CD8-positive, alpha-beta memory T cell (primary cell): ENCODE data around the gene IL6ST. TPM values are rescaled to one million over a fixed set of nuclear protein-coding genes. Genes with fewer than 3 reads are reported as not detected.
"Not testable (repeated sequence)": the region's sequence is repeated elsewhere in the genome, so short reads cannot be mapped to it uniquely, and the experiment has no call there.

Experiments
- CTCF ChIA-PET: fragments of 350-600 bp; sonication (Branson Sonifier 250); formaldehyde crosslinking; loops from one replicate; lab custom pipeline; 2021; ENCODE audit warnings: antibody characterized with exemption; lab: Charles Lee
- POLR2A ChIA-PET: fragments of 350-600 bp; sonication (Branson Sonifier 250); formaldehyde crosslinking; loops from one replicate; lab custom pipeline; 2021; ENCODE audit warnings: antibody characterized with exemption; lab: Charles Lee
- DNase-seq, 5 donors: peaks; one replicate each; pipeline versions ENCODE4 v3.0.0 to v3.0.0-alpha.2; 2020 to 2022; ENCODE audit warnings: mixed read lengths in 1 of 5
- H3K27ac ChIP-seq: one replicate; pipeline ENCODE4 v1.7.0; 2013; ENCODE audit warnings: low read depth, mild to moderate bottlenecking, low read length, moderate library complexity
- H3K27me3 ChIP-seq: 2 replicates; pipeline ENCODE4 v1.7.0; 2013; ENCODE audit warnings: low read length, mild to moderate bottlenecking; ENCODE audit not compliant: insufficient read depth, poor library complexity, severe bottlenecking
- H3K36me3 ChIP-seq: 2 replicates; pipeline ENCODE4 v1.7.0; 2013; ENCODE audit warnings: mild to moderate bottlenecking, low read length, moderate library complexity; ENCODE audit not compliant: insufficient read depth
- H3K4me1 ChIP-seq: 2 replicates; pipeline ENCODE4 v1.7.0; 2013; ENCODE audit warnings: mild to moderate bottlenecking, low read length, moderate library complexity; ENCODE audit not compliant: insufficient read depth
- H3K4me3 ChIP-seq: 2 replicates; pipeline ENCODE4 v1.7.0; 2013; ENCODE audit warnings: mild to moderate bottlenecking, low read length
- H3K9me3 ChIP-seq: 2 replicates; pipeline ENCODE4 v1.7.0; 2013; ENCODE audit warnings: mild to moderate bottlenecking, low read length
- H3K27ac Mint-ChIP-seq, 8 donors: one replicate each; pipeline ENCODE4 v1.8.0; 2020 to 2021; ENCODE audit warnings: mixed read lengths in 8 of 8, mild to moderate bottlenecking in 6 of 8, inconsistent platforms in 3 of 8, moderate library complexity in 3 of 8
- H3K27me3 Mint-ChIP-seq, 2 donors: one replicate each; pipeline ENCODE4 v1.8.0; 2020 to 2021; ENCODE audit warnings: mixed read lengths in 2 of 2, mild to moderate bottlenecking in 1 of 2, moderate library complexity in 1 of 2
- H3K36me3 Mint-ChIP-seq, 3 donors: one replicate each; pipeline ENCODE4 v1.8.0; 2020 to 2021; ENCODE audit warnings: mixed read lengths in 3 of 3, inconsistent platforms in 1 of 3, mild to moderate bottlenecking in 1 of 3
- H3K4me1 Mint-ChIP-seq, 3 donors: one replicate each; pipeline ENCODE4 v1.8.0; 2020 to 2021; ENCODE audit warnings: mixed read lengths in 3 of 3, inconsistent platforms in 1 of 3, mild to moderate bottlenecking in 1 of 3
- H3K4me3 Mint-ChIP-seq, 7 donors: one replicate each; pipeline ENCODE4 v1.8.0; 2020 to 2021; ENCODE audit warnings: mixed read lengths in 7 of 7, mild to moderate bottlenecking in 6 of 7, moderate library complexity in 4 of 7, inconsistent platforms in 2 of 7
- H3K9me3 Mint-ChIP-seq, 5 donors: one replicate each; pipeline ENCODE4 v1.8.0; 2020 to 2022; ENCODE audit warnings: mixed read lengths in 5 of 5, mild to moderate bottlenecking in 3 of 5, moderate library complexity in 2 of 5, inconsistent platforms in 1 of 5
- polyA plus RNA-seq: library from polyadenylated mRNA; unstranded; fragments of 300-500 nt; fragmentation: Illumina TruSeq; gene quantifications from one replicate; pipeline ENCODE4 v1.2.3, GENCODE V29; 2021
- total RNA-seq, 2 experiments: library from RNA; stranded (reverse); gene quantifications; one replicate each; pipeline ENCODE4 v1.2.3, GENCODE V29; 2021

Gene IL6ST
- total and polyA plus RNA-seq, 3 experiments from 2014 or later: 18.1 to 60.0 (median 52.2) TPM

- Histone ChIP-seq H3K9me3 (no peaks in the 10 kb centered on the region), H3K4me3 (no peak overlapping the region), H3K27me3 (no peaks in the 10 kb centered on the region), H3K27ac (no peak overlapping the region), H3K4me1 (peaks cover 4% of the 10 kb centered on the region), H3K36me3 (peaks cover 42% of the 10 kb centered on the region)
- no peak overlapping the region for H3K4me3 Mint-ChIP-seq
- no peaks in the 10 kb centered on the region for H3K4me1 Mint-ChIP-seq
- H3K27me3 Mint-ChIP-seq: no peaks in the 10 kb centered on the region
- CTCF ChIA-PET: no interaction called here
- no peak overlapping the region for H3K27ac Mint-ChIP-seq
- peaks cover 0 to 74% (median 21%) of the 10 kb centered on the region in 3 donors for H3K36me3 Mint-ChIP-seq
- DNase-seq: no peak
- POLR2A ChIA-PET: no interaction called here
- no peaks in the 10 kb centered on the region for H3K9me3 Mint-ChIP-seq
These were observed 35.6 kb downstream of the IL6ST start for GRCh38 chr5:55959208-55959607.

- POLR2A ChIA-PET, H3K4me1 ChIP-seq, H3K4me3 ChIP-seq, H3K9me3 Mint-ChIP-seq, H3K4me3 Mint-ChIP-seq, H3K27me3 ChIP-seq, H3K4me1 Mint-ChIP-seq, H3K9me3 ChIP-seq, H3K27me3 Mint-ChIP-seq, DNase-seq, H3K27ac ChIP-seq, CTCF ChIA-PET: not testable (repeated sequence)
- peaks cover 6 to 61% (median 14%) of the 10 kb centered on the region in 3 donors for H3K36me3 Mint-ChIP-seq
- H3K27ac Mint-ChIP-seq: peak overlapping the region in 2 of 8 donors; percentile 10 to 70
- peaks cover 28% of the 10 kb centered on the region for H3K36me3 ChIP-seq
These were observed 53.6 kb downstream of the IL6ST start for GRCh38 chr5:55941154-55941553.

- peaks cover 22% of the 10 kb centered on the region for H3K36me3 ChIP-seq
- H3K27me3 ChIP-seq, H3K4me1 ChIP-seq, DNase-seq, H3K9me3 ChIP-seq, H3K27me3 Mint-ChIP-seq, H3K27ac ChIP-seq, H3K4me3 ChIP-seq, H3K4me3 Mint-ChIP-seq, H3K4me1 Mint-ChIP-seq, POLR2A ChIA-PET, H3K9me3 Mint-ChIP-seq: not testable (repeated sequence)
- H3K36me3 Mint-ChIP-seq: peaks cover 0 to 39% (median 3%) of the 10 kb centered on the region in 3 donors
- CTCF ChIA-PET: interaction anchor here (1.5 to 4.0 kb wide), 4 partner anchors 17 to 900 kb away, joined by 4 to 29 read pairs (median 15); no protein-coding TSS in a partner anchor
- H3K27ac Mint-ChIP-seq: peak overlapping the region in 1 of 8 donors; percentile 22
These were observed 57.2 kb downstream of the IL6ST start for GRCh38 chr5:55937598-55937997.

- peaks cover 9% of the 10 kb centered on the region for H3K36me3 ChIP-seq
- H3K9me3 ChIP-seq: no peaks in the 10 kb centered on the region
- POLR2A ChIA-PET: interaction anchor here (0.6 kb wide), 1 partner anchor 65 kb away, joined by 3 read pairs; no protein-coding TSS in a partner anchor
- Mint-ChIP-seq H3K27ac (peak overlapping the region in 1 of 8 donors; percentile 27), H3K4me1 (no peaks in the 10 kb centered on the region), H3K9me3 (no peaks in the 10 kb centered on the region), H3K36me3 (peaks cover 0 to 26% (median under 1%) of the 10 kb centered on the region in 3 donors), H3K27me3 (peaks cover 0 to 2% of the 10 kb centered on the region in 2 donors), H3K4me3 (no peak overlapping the region)
- no peaks in the 10 kb centered on the region for H3K4me1 ChIP-seq
- CTCF ChIA-PET: interaction anchor here (0.6 to 4.0 kb wide), 18 partner anchors 9 to 1323 kb away, joined by 3 to 29 read pairs (median 4); no protein-coding TSS in a partner anchor
- H3K27ac ChIP-seq: no peak overlapping the region
- no peak overlapping the region for H3K4me3 ChIP-seq
- DNase-seq: peak; percentile 59 to 82 (median 64)
- H3K27me3 ChIP-seq: no peaks in the 10 kb centered on the region
These were observed 58.6 kb downstream of the IL6ST start for GRCh38 chr5:55936100-55936693.

GRCh38 chr5:55935371-55935770 lies 59.4 kb downstream of the IL6ST start:
- Histone ChIP-seq H3K9me3 (no peaks in the 10 kb centered on the region), H3K4me3 (no peak overlapping the region), H3K27ac (no peak overlapping the region), H3K4me1 (no peaks in the 10 kb centered on the region), H3K27me3 (no peaks in the 10 kb centered on the region), H3K36me3 (peaks cover 7% of the 10 kb centered on the region)
- Mint-ChIP-seq H3K27ac (no peak overlapping the region), H3K9me3 (no peaks in the 10 kb centered on the region), H3K4me1 (no peaks in the 10 kb centered on the region), H3K36me3 (peaks cover 0 to 19% (median 0%) of the 10 kb centered on the region in 3 donors), H3K4me3 (no peak overlapping the region), H3K27me3 (peaks cover 0 to 2% of the 10 kb centered on the region in 2 donors)
- ChIA-PET CTCF (interaction anchor here (1.0 to 4.0 kb wide), 8 partner anchors 10 to 903 kb away, joined by 3 to 29 read pairs (median 4); no protein-coding TSS in a partner anchor), POLR2A (no interaction called here)
- no peak for DNase-seq

- H3K36me3 Mint-ChIP-seq: peaks cover 0 to 15% (median 0%) of the 10 kb centered on the region in 3 donors
- Histone ChIP-seq H3K9me3 (no peaks in the 10 kb centered on the region), H3K36me3 (peaks cover 3% of the 10 kb centered on the region), H3K27ac (no peak overlapping the region), H3K27me3 (no peaks in the 10 kb centered on the region), H3K4me3 (no peak overlapping the region), H3K4me1 (no peaks in the 10 kb centered on the region)
- no peaks in the 10 kb centered on the region for H3K9me3 Mint-ChIP-seq
- DNase-seq: no peak
- H3K4me1 Mint-ChIP-seq: no peaks in the 10 kb centered on the region
- ChIA-PET POLR2A (no interaction called here), CTCF (interaction anchor here (1.0 to 4.0 kb wide), 5 partner anchors 11 to 903 kb away, joined by 3 to 29 read pairs (median 4); no protein-coding TSS in a partner anchor)
- no peak overlapping the region for H3K4me3 Mint-ChIP-seq
- no peak overlapping the region for H3K27ac Mint-ChIP-seq
- H3K27me3 Mint-ChIP-seq: peaks cover 0 to 2% of the 10 kb centered on the region in 2 donors
These were observed 60.0 kb downstream of the IL6ST start for GRCh38 chr5:55934720-55935119.

GRCh38 chr5:55934115-55934613 lies 60.6 kb downstream of the IL6ST start:
- DNase-seq: no peak
- Histone ChIP-seq H3K9me3 (no peaks in the 10 kb centered on the region), H3K4me1 (no peaks in the 10 kb centered on the region), H3K27me3 (no peaks in the 10 kb centered on the region), H3K4me3 (no peak overlapping the region), H3K36me3 (no peaks in the 10 kb centered on the region), H3K27ac (no peak overlapping the region)
- CTCF ChIA-PET: interaction anchor here (4.0 kb wide), 1 partner anchor 267 kb away, joined by 29 read pairs; no protein-coding TSS in a partner anchor
- Mint-ChIP-seq H3K4me1 (no peaks in the 10 kb centered on the region), H3K27ac (peak overlapping the region in 1 of 8 donors; percentile 15), H3K36me3 (peaks cover 0 to 11% (median 0%) of the 10 kb centered on the region in 3 donors), H3K4me3 (no peak overlapping the region), H3K9me3 (no peaks in the 10 kb centered on the region), H3K27me3 (peaks cover 0 to 2% of the 10 kb centered on the region in 2 donors)
- POLR2A ChIA-PET: no interaction called here
